ENCODE data around the gene DYNC1I2. TPM values are rescaled to one million over a fixed set of nuclear protein-coding genes. Genes with fewer than 3 reads are reported as not detected.

DYNC1I2 gene
- total and polyA plus RNA-seq, 2 donors (not counting 1 experiment from before 2014, with no cell fraction given): 109 to 238 TPM

GRCh38 chr2:171726847-171727450 lies 39.7 kb downstream of the DYNC1I2 start:
- DNase-seq (ENCODE audit: low read depth in 2 of 2): peak in 1 of 2 donors; percentile 16

GRCh38 chr2:171728989-171729951 lies 42.0 kb downstream of the DYNC1I2 start:
- no peak for DNase-seq (ENCODE audit: low read depth in 2 of 2)
- H3K36me3 ChIP-seq (ENCODE audit: control insufficient read depth, insufficient read depth, low read length): no peaks in the 10 kb centered on the region

More at GRCh38 chr2:171726847-171727450, 39.7 kb downstream of the DYNC1I2 start:
- Histone ChIP-seq H3K27me3 (ENCODE audit: control insufficient read depth, insufficient read depth, low read length) (no peaks in the 10 kb centered on the region), H4K20me1 (ENCODE audit: control insufficient read depth, extremely low read depth, insufficient read depth, low read length) (no peaks in the 10 kb centered on the region), H3K9ac (ENCODE audit: insufficient read depth, low read length) (no peak overlapping the region), H3K79me2 (ENCODE audit: control insufficient read depth, insufficient read depth, low read length) (no peaks in the 10 kb centered on the region), H3K27ac (ENCODE audit: insufficient read depth, low read length) (no peak overlapping the region), H3K9me3 (ENCODE audit: control insufficient read depth, insufficient read depth, low read depth, low read length) (no peaks in the 10 kb centered on the region), H3K36me3 (ENCODE audit: control insufficient read depth, insufficient read depth, low read length) (no peaks in the 10 kb centered on the region), H3K4me1 (ENCODE audit: control insufficient read depth, extremely low read depth, insufficient read depth, low read length) (no peaks in the 10 kb centered on the region), H3K4me2 (ENCODE audit: extremely low read depth, insufficient read depth, low read length) (no peak overlapping the region), H3K4me3 (replicated peaks in 1 of 4; ENCODE audit: control extremely low read depth in 1 of 4, insufficient read depth in 1 of 4, low read depth in 3 of 4, low read length in 4 of 4) (no peak overlapping the region), H2AFZ (ENCODE audit: low read length) (no peak overlapping the region)
- TF ChIP-seq CTCF (conservative IDR thresholded peaks at IDR 0.05 in 1 of 2, IDR thresholded peaks at IDR 0.05 in 1 of 2; ENCODE audit: low read depth in 1 of 2, low read length in 2 of 2): no peak
- no peak for TF ChIP-seq EZH2 (IDR thresholded peaks at IDR 0.05; ENCODE audit: low read length, missing control alignments)

More at GRCh38 chr2:171728989-171729951, 42.0 kb downstream of the DYNC1I2 start:
- Histone ChIP-seq H4K20me1 (ENCODE audit: control insufficient read depth, extremely low read depth, insufficient read depth, low read length) (no peaks in the 10 kb centered on the region), H3K9ac (ENCODE audit: insufficient read depth, low read length) (no peak overlapping the region), H3K9me3 (ENCODE audit: control insufficient read depth, insufficient read depth, low read depth, low read length) (no peaks in the 10 kb centered on the region), H2AFZ (ENCODE audit: low read length) (no peak overlapping the region), H3K4me1 (ENCODE audit: control insufficient read depth, extremely low read depth, insufficient read depth, low read length) (no peaks in the 10 kb centered on the region), H3K27me3 (ENCODE audit: control insufficient read depth, insufficient read depth, low read length) (no peaks in the 10 kb centered on the region), H3K27ac (ENCODE audit: insufficient read depth, low read length) (no peak overlapping the region), H3K4me3 (replicated peaks in 1 of 4; ENCODE audit: control extremely low read depth in 1 of 4, insufficient read depth in 1 of 4, low read depth in 3 of 4, low read length in 4 of 4) (no peak overlapping the region), H3K4me2 (ENCODE audit: extremely low read depth, insufficient read depth, low read length) (no peak overlapping the region), H3K79me2 (ENCODE audit: control insufficient read depth, insufficient read depth, low read length) (no peaks in the 10 kb centered on the region)
- TF ChIP-seq EZH2 (IDR thresholded peaks at IDR 0.05; ENCODE audit: low read length, missing control alignments) (no peak), CTCF (conservative IDR thresholded peaks at IDR 0.05 in 1 of 2, IDR thresholded peaks at IDR 0.05 in 1 of 2; ENCODE audit: low read depth in 1 of 2, low read length in 2 of 2) (no peak)
